Measurements from ENCODE around the gene SSR3.

The SSR3 gene

DNA sequence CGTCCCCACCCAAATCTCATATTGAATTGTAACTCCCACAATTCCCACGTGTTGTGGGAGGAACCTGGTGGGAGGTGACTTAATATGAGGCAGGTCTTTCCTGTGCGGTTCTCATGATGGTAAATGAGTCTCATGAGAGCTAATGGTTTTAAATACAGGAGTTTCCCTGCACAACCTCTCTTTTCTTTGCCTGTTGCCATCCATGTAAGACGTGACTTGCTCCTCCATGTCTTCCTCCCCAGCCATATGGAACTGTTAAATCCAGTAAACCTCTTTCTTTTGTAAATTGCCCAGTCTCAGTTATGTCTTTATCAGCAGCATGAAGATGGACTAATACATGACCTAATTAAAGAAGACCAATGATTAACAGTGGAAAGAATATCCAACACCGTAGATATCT is 56.6 kb downstream of the SSR3 start:
- H3K4me1 Mint-ChIP-seq (ENCODE audit: low read depth) = no peaks in the 10 kb centered on the region
- H3K36me3 Mint-ChIP-seq = peaks cover 6% of the 10 kb centered on the region
- no peak overlapping the region for H3K27ac Mint-ChIP-seq
- H3K9me3 Mint-ChIP-seq (ENCODE audit: low read depth) = peaks cover 3% of the 10 kb centered on the region
- no peak overlapping the region for H3K4me3 Mint-ChIP-seq
- peaks cover 2% of the 10 kb centered on the region for H3K27me3 Mint-ChIP-seq

GRCh38 chr3:156497326-156497725 is 57.6 kb downstream of the SSR3 start:
- H3K27ac Mint-ChIP-seq = no peak overlapping the region

GRCh38 chr3:156495816-156496215 is 59.1 kb downstream of the SSR3 start:
- Mint-ChIP-seq H3K9me3 (ENCODE audit: low read depth) (peaks cover 3% of the 10 kb centered on the region), H3K4me1 (ENCODE audit: low read depth) (no peaks in the 10 kb centered on the region), H3K36me3 (peaks cover 6% of the 10 kb centered on the region), H3K27me3 (peaks cover 2% of the 10 kb centered on the region), H3K27ac (no peak overlapping the region), H3K4me3 (no peak overlapping the region)

More at GRCh38 chr3:156497326-156497725, 57.6 kb downstream of the SSR3 start:
- peaks cover 2% of the 10 kb centered on the region for H3K27me3 Mint-ChIP-seq
- H3K4me1 Mint-ChIP-seq (ENCODE audit: low read depth) = no peaks in the 10 kb centered on the region
- H3K4me3 Mint-ChIP-seq = no peak overlapping the region
- peaks cover 6% of the 10 kb centered on the region for H3K36me3 Mint-ChIP-seq
- peaks cover 3% of the 10 kb centered on the region for H3K9me3 Mint-ChIP-seq (ENCODE audit: low read depth)

GRCh38 chr3:156493887-156494286 is 61.0 kb downstream of the SSR3 start:
- H3K27me3 Mint-ChIP-seq = peaks cover 2% of the 10 kb centered on the region
- H3K27ac Mint-ChIP-seq = no peak overlapping the region
- H3K9me3 Mint-ChIP-seq (ENCODE audit: low read depth) = peaks cover 3% of the 10 kb centered on the region
- H3K4me1 Mint-ChIP-seq (ENCODE audit: low read depth) = no peaks in the 10 kb centered on the region
- H3K36me3 Mint-ChIP-seq = peaks cover 6% of the 10 kb centered on the region
- H3K4me3 Mint-ChIP-seq = no peak overlapping the region

DNA sequence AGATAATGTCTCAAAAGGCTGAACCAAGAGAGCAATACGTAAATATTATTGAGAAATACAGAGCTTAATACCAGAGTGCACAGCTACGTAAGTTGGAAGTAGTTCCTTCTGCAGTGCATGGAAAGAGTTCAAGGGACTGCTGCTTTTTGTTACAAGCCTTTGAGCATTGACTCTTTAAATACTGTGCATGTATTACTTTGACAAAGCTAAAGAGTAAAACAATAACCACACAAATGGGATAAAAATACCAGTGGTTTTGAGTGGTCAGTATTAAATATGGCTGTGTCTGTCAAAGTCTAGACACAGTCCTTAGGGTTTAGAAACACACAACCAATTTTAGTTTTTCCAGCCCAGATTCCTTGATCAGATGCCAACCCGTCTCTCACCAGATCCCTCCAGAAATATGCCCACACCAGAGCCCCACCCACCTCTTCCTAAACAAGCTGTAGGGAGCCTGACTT is 62.1 kb downstream of the SSR3 start:
- peaks cover under 1% of the 10 kb centered on the region for H3K36me3 Mint-ChIP-seq
- H3K4me3 Mint-ChIP-seq = no peak overlapping the region
- no peak overlapping the region for H3K27ac Mint-ChIP-seq
- peaks cover 2% of the 10 kb centered on the region for H3K27me3 Mint-ChIP-seq
- H3K4me1 Mint-ChIP-seq (ENCODE audit: low read depth) = no peaks in the 10 kb centered on the region
- H3K9me3 Mint-ChIP-seq (ENCODE audit: low read depth) = peaks cover 1% of the 10 kb centered on the region

DNA sequence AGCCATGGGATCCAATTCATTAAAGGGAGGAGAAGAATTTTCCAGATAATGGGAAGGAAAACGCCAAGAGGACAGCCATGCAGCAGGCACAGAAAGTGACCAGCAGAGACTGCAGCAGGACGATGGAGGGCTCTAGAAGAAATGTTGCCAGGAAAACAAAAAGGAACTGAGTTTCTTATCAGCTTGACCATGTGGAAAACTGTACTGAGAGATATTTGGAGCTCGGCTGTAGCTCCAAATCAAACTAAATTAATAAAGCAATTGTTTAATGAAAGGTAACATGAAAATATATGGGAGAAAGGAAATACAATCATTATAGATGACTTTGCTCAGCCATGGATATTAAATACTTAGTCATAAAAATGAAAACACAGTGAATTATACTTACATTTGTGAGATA is 63.7 kb downstream of the SSR3 start:
- H3K27me3 Mint-ChIP-seq = peaks cover 2% of the 10 kb centered on the region
- H3K36me3 Mint-ChIP-seq = no peaks in the 10 kb centered on the region
- H3K4me3 Mint-ChIP-seq = no peak overlapping the region
- H3K4me1 Mint-ChIP-seq (ENCODE audit: low read depth) = peaks cover 1% of the 10 kb centered on the region
- no peak overlapping the region for H3K27ac Mint-ChIP-seq
- H3K9me3 Mint-ChIP-seq (ENCODE audit: low read depth) = no peaks in the 10 kb centered on the region

Measured in activated naive CD8-positive, alpha-beta T cell (primary cell).